Ovary (tissue), 3 donors: ENCODE results near the gene DHX38.

Experiments used
- POLR2A ChIP-seq: fragments of 450-650 bp; IDR thresholded peaks from one replicate; pipeline ENCODE4 v1.6.1; 2017; ENCODE audit warnings: antibody characterized with exemption, mild to moderate bottlenecking, moderate library complexity
- TF ChIP-seq, protein P1 (sequence below), 3 donors: fragments of 450-650 bp in 2 of 3; fragments of 200-600 bp in 1 of 3; IDR thresholded peaks; one replicate each; pipeline versions ENCODE4 v1.5.1 to v1.8.0; 2016 to 2022; ENCODE audit warnings: antibody characterized with exemption in 3 of 3, mild to moderate bottlenecking in 1 of 3
- donor health status: DM: no; HTN: no; CAD: no.

DNA sequence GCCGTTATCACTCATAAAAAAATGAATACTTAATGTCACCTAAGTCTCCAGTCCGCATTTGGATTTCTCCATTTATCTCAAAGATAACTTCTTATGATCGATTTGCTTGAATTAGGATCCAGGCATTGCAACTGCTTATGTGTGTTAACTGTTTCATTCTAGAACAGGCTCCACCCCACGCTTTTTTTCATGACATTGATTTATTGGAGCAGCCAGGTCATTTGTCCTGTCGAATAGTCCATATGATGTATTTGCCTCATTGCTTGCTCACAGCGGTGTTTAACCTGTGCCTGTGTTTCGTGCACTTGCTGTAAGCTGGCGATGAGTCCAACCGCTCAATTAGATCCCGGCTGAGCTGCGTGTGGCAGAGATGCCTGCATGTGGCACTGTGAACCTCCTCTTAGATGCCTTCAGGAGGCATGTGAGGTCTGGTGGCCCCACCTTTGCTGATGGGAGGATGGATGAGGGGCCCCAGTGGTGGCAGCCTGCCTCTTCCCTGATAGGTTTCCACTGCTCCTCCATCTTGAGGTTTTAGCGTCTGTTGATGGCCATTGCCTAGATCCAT is 16.4 kb downstream of the DHX38 start:
- TF ChIP-seq, protein P1, sequence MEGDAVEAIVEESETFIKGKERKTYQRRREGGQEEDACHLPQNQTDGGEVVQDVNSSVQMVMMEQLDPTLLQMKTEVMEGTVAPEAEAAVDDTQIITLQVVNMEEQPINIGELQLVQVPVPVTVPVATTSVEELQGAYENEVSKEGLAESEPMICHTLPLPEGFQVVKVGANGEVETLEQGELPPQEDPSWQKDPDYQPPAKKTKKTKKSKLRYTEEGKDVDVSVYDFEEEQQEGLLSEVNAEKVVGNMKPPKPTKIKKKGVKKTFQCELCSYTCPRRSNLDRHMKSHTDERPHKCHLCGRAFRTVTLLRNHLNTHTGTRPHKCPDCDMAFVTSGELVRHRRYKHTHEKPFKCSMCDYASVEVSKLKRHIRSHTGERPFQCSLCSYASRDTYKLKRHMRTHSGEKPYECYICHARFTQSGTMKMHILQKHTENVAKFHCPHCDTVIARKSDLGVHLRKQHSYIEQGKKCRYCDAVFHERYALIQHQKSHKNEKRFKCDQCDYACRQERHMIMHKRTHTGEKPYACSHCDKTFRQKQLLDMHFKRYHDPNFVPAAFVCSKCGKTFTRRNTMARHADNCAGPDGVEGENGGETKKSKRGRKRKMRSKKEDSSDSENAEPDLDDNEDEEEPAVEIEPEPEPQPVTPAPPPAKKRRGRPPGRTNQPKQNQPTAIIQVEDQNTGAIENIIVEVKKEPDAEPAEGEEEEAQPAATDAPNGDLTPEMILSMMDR (IDR thresholded peaks at IDR 0.05): no peak
- TF ChIP-seq POLR2A: no peak
